IMR-90 (cell line): Measurements from ENCODE around the gene CD34. TPM values are rescaled to one million over a fixed set of nuclear protein-coding genes. Genes with fewer than 3 reads are reported as not detected.

Experiments
- ATAC-seq: fragments of 200-7000 bp; cut with Tn5 transposase; 2 replicates; pipeline ENCODE4 v1.9.1; 2020; ENCODE audit warnings: low read depth, mild to moderate bottlenecking, moderate library complexity
- BruUV-seq: library from RNA; stranded (reverse); fragments of 400-500 nt; replicated peaks from 2 replicates; lab custom pipeline; 2021; lab: Mats Ljungman, UMichigan
- CTCF ChIA-PET: fragments of 300-600 bp; formaldehyde crosslinking; extraction: SDS; loops from one replicate; lab custom pipeline; 2021; ENCODE audit warnings: antibody characterized with exemption; lab: Yijun Ruan, JAX
- POLR2A ChIA-PET: fragments of 300-600 bp; sonication (Branson Sonifier 250); formaldehyde crosslinking; loops from one replicate; lab custom pipeline; 2022; ENCODE audit warnings: antibody characterized with exemption; ENCODE audit not compliant: unreplicated experiment; lab: Charles Lee
- DNase-seq: peaks from one replicate; pipeline ENCODE4 v3.0.0; 2013
- H2AFZ ChIP-seq: replicated peaks from 2 replicates; pipeline ENCODE3; 2013; ENCODE audit warnings: low read length, mild to moderate bottlenecking; ENCODE audit not compliant: poor library complexity
- H2AK5ac ChIP-seq: 2 replicates; pipeline ENCODE4 v1.6.1; 2013; ENCODE audit warnings: low read depth, low read length, inconsistent platforms
- H2AK9ac ChIP-seq: replicated peaks from 2 replicates; pipeline ENCODE3; 2013; ENCODE audit warnings: mild to moderate bottlenecking, low read depth, low read length, moderate library complexity; ENCODE audit not compliant: poor library complexity
- H2BK120ac ChIP-seq: 2 replicates; pipeline ENCODE4 v1.6.1; 2013; ENCODE audit warnings: low read depth, low read length, inconsistent platforms
- H2BK15ac ChIP-seq: 3 replicates; pipeline ENCODE4 v1.6.1; 2013; ENCODE audit warnings: low read depth, low read length, inconsistent platforms
- H2BK20ac ChIP-seq: 2 replicates; pipeline ENCODE4 v1.6.1; 2013; ENCODE audit warnings: low read depth, mild to moderate bottlenecking, inconsistent platforms, low read length, moderate library complexity
- H2BK5ac ChIP-seq: 2 replicates; pipeline ENCODE4 v1.6.1; 2013; ENCODE audit warnings: mild to moderate bottlenecking, low read depth, low read length, inconsistent platforms; ENCODE audit not compliant: poor library complexity, severe bottlenecking
- H3K14ac ChIP-seq: replicated peaks from 2 replicates; pipeline ENCODE4 v1.6.1; 2013; ENCODE audit warnings: low read depth, low read length, inconsistent platforms
- H3K18ac ChIP-seq: 2 replicates; pipeline ENCODE4 v1.6.1; 2013; ENCODE audit warnings: low read depth, low read length, control low read depth
- H3K23ac ChIP-seq: 2 replicates; pipeline ENCODE4 v1.6.1; 2013; ENCODE audit warnings: low read depth, low read length, inconsistent platforms
- H3K27ac ChIP-seq: 2 replicates; pipeline ENCODE4 v1.5.1; 2013; ENCODE audit warnings: mild to moderate bottlenecking, control low read depth, low read length; ENCODE audit not compliant: insufficient read depth
- H3K27me3 ChIP-seq: 2 replicates; pipeline ENCODE4 v1.6.1; 2013; ENCODE audit warnings: low read length; ENCODE audit not compliant: control insufficient read depth, insufficient read depth
- H3K36me3 ChIP-seq: 2 replicates; pipeline ENCODE4 v1.6.1; 2013; ENCODE audit warnings: low read length, mixed read lengths; ENCODE audit not compliant: control insufficient read depth, insufficient read depth
- H3K4ac ChIP-seq: 2 replicates; pipeline ENCODE4 v1.6.1; 2013; ENCODE audit warnings: low read depth, low read length, inconsistent platforms
- H3K4me1 ChIP-seq: 2 replicates; pipeline ENCODE4 v1.6.1; 2013; ENCODE audit warnings: low read length, mixed read lengths; ENCODE audit not compliant: control insufficient read depth, insufficient read depth
- H3K4me2 ChIP-seq: 2 replicates; pipeline ENCODE4 v1.6.1; 2013; ENCODE audit warnings: low read depth, mild to moderate bottlenecking, control low read depth, low read length, moderate library complexity
- H3K4me3 ChIP-seq: 2 replicates; pipeline ENCODE4 v1.5.1; 2013; ENCODE audit warnings: low read depth, mild to moderate bottlenecking, control low read depth, low read length, moderate library complexity; ENCODE audit not compliant: insufficient read depth
- H3K56ac ChIP-seq: 2 replicates; pipeline ENCODE4 v1.6.1; 2013; ENCODE audit warnings: low read length, inconsistent platforms; ENCODE audit not compliant: insufficient read depth; ENCODE audit errors: extremely low read depth
- H3K79me1 ChIP-seq, 2 experiments: 2 replicates each; pipeline ENCODE4 v1.6.1; 2013; ENCODE audit warnings: low read length in 2 of 2, inconsistent platforms in 1 of 2, low read depth in 1 of 2
- H3K9ac ChIP-seq: 2 replicates; pipeline ENCODE4 v1.6.1; 2013; ENCODE audit warnings: low read depth, low read length, control low read depth
- H3K9me1 ChIP-seq: 2 replicates; pipeline ENCODE4 v1.6.1; 2013; ENCODE audit warnings: low read length, inconsistent platforms; ENCODE audit not compliant: insufficient read depth
- H3K9me3 ChIP-seq: 2 replicates; pipeline ENCODE4 v1.6.1; 2013; ENCODE audit warnings: low read length; ENCODE audit not compliant: control insufficient read depth, insufficient read depth
- H4K20me1 ChIP-seq: 2 replicates; pipeline ENCODE4 v1.6.1; 2013; ENCODE audit warnings: low read length, inconsistent platforms; ENCODE audit not compliant: insufficient read depth
- H4K5ac ChIP-seq: 2 replicates; pipeline ENCODE4 v1.6.1; 2013; ENCODE audit warnings: mild to moderate bottlenecking, low read depth, low read length, control low read depth
- H4K8ac ChIP-seq, 2 experiments: 2 replicates each; pipeline ENCODE4 v1.6.1; 2013; ENCODE audit warnings: low read depth in 2 of 2, low read length in 2 of 2, control low read depth in 1 of 2, inconsistent platforms in 1 of 2
- H4K91ac ChIP-seq: 2 replicates; pipeline ENCODE4 v1.6.1; 2013; ENCODE audit warnings: low read depth, low read length, inconsistent platforms; ENCODE audit not compliant: insufficient read depth
- MAZ ChIP-seq: IDR thresholded peaks from 2 replicates; pipeline ENCODE4 v1.6.1; 2012; ENCODE audit warnings: low read depth, mild to moderate bottlenecking, low read length, improper control_type of control experiment, moderate library complexity, borderline replicate concordance
- RAD21 ChIP-seq: IDR thresholded peaks from 2 replicates; pipeline ENCODE4 v1.6.1; 2012; ENCODE audit warnings: low read length, improper control_type of control experiment
- RCOR1 ChIP-seq: IDR thresholded peaks from 2 replicates; pipeline ENCODE4 v1.6.1; 2012; ENCODE audit warnings: mild to moderate bottlenecking, low read length, improper control_type of control experiment; ENCODE audit not compliant: insufficient replicate concordance
- SMC3 ChIP-seq: fragments of 150-350 bp; IDR thresholded peaks from 2 replicates; pipeline ENCODE4 v1.6.1; 2016; ENCODE audit warnings: low read depth, mild to moderate bottlenecking, antibody characterized with exemption, low read length, moderate library complexity
- WGBS, 2 experiments: methylation state at CpG; one replicate each; pipeline versions ENCODE4 v1.1.5 to v1.1.7; 2013; ENCODE audit warnings: missing lambda C conversion rate in 2 of 2; ENCODE audit not compliant: insufficient read length in 1 of 2; ENCODE audit errors: extremely low coverage in 2 of 2; 5-methylcytosine and 5-hydroxymethylcytosine counted together
- dilution Hi-C: fragments of 300-500 bp; cut with HindIII; formaldehyde crosslinking; loops from one replicate; pipeline ENCODE4 v1.14.3; 2018; ENCODE audit warnings: low sequenced_read_pairs; ENCODE audit not compliant: unreplicated experiment
- in situ Hi-C: fragments of 300-500 bp; cut with MboI; formaldehyde crosslinking; loops from 3 replicates; pipeline ENCODE4 v1.14.3; 2019; ENCODE audit warnings: low sequenced_read_pairs, inconsistent platforms, mixed read lengths
- intact Hi-C: fragments of 100-400 bp; cut with micrococcal nuclease; formaldehyde crosslinking; loops from 2 replicates; pipeline ENCODE4 v1.10.0; 2022
- polyA plus RNA-seq, 3 experiments: library from polyadenylated mRNA; depleted of rRNA; stranded (reverse); fragments of >200 nt; gene quantifications; 2 replicates each; pipeline ENCODE4 v1.2.3, GENCODE V29; 2012; ENCODE audit warnings: low replicate concordance in 1 of 3
- total RNA-seq: library from RNA; depleted of rRNA; stranded (reverse); fragments of >200 nt; gene quantifications from 2 replicates; pipeline ENCODE4 v1.2.3, GENCODE V29; 2012

The CD34 gene
- total and polyA plus RNA-seq, 2 of the 4 experiments (the other 2 are of a cell fraction): 0.14 TPM; not detected in 1

DNA sequence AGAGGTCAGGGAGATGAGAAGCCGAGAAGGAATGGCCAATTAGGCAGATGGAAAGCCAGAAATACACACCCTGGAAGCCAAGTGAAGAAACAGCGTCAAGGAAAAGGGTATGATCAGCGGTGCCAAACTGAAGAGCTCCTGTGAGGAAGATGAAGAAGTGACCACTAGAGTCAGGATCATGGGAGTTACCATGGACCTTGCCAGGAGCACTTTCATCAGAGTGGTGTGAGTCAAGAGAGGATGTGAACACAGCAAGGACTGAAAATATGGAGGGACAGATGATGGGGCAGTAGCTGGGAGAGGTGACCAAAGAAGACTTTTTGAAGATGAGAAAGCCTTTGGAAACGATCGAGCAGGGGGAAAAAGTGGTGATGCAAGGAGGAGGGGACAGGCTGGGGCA lies 50.4 kb downstream of the CD34 start:
- Histone ChIP-seq H4K8ac (no peak overlapping the region), H3K56ac (no peak overlapping the region), H3K14ac (no peak overlapping the region), H3K4me2 (no peak overlapping the region), H3K79me1 (peaks cover 5 to 26% of the 10 kb centered on the region in 2 experiments; a peak in 1 of 4 replicates), H3K9me3 (no peaks in the 10 kb centered on the region), H2BK120ac (no peak overlapping the region), H2AFZ (no peak overlapping the region), H2BK5ac (no peak overlapping the region), H4K5ac (no peak overlapping the region), H3K23ac (no peak overlapping the region), H3K18ac (no peak overlapping the region), H3K4me1 (peaks cover 9% of the 10 kb centered on the region), H2AK5ac (no peak overlapping the region), H3K4me3 (no peak overlapping the region), H3K9me1 (peaks cover 5% of the 10 kb centered on the region), H3K9ac (no peak overlapping the region), H2BK20ac (no peak overlapping the region), H3K27me3 (no peaks in the 10 kb centered on the region), H3K4ac (no peak overlapping the region), H4K20me1 (no peaks in the 10 kb centered on the region), H4K91ac (no peak overlapping the region; the same call in 1 of the 2 replicates), H3K36me3 (no peaks in the 10 kb centered on the region; the same call in 1 of the 2 replicates), H2BK15ac (no peak overlapping the region), H3K27ac (no peak overlapping the region), H2AK9ac (no peak overlapping the region)
- dilution Hi-C loops (no loop called here), in situ Hi-C loops (no loop called here), intact Hi-C loops (no loop called here)
- no peak for TF ChIP-seq SMC3
- no peak for TF ChIP-seq MAZ
- TF ChIP-seq RCOR1: no peak
- no peak for TF ChIP-seq RAD21
- DNase-seq (no peak), ATAC-seq (no peak)
- no TSS peak for BruUV-seq
- WGBS, 2 experiments: 100% methylated on average over 3 of the region's 5 CpGs; no CpG with 5 or more reads in 1 of the 2 experiments
- POLR2A ChIA-PET: no interaction called here
- CTCF ChIA-PET: interaction anchor here (1.0 to 1.6 kb wide), 2 partner anchors 8 to 37 kb away, joined by 3 read pairs; no protein-coding TSS in a partner anchor
